Right lobe of liver (tissue), 4 donors: ENCODE results near the gene UGT2A2.

Experiments used
- POLR2A ChIP-seq: fragments of 450-650 bp; IDR thresholded peaks from one replicate; pipeline ENCODE4 v1.6.1; 2017; ENCODE audit warnings: antibody characterized with exemption, mild to moderate bottlenecking
- TF ChIP-seq, protein P1 (sequence below), 4 donors: fragments of 200-600 bp in 3 of 4; fragments of 450-650 bp in 1 of 4; IDR thresholded peaks; one replicate each; pipeline versions ENCODE4 v1.5.1 to v1.8.0; 2016 to 2022; ENCODE audit warnings: antibody characterized with exemption in 4 of 4, mild to moderate bottlenecking in 2 of 4
- donor health status: DM: no; HTN: no; CAD: no.
- donor health status: DM: no; HTN: no; CAD: no.
- donor health status: DM: no; HTN: yes; CAD: no.

DNA sequence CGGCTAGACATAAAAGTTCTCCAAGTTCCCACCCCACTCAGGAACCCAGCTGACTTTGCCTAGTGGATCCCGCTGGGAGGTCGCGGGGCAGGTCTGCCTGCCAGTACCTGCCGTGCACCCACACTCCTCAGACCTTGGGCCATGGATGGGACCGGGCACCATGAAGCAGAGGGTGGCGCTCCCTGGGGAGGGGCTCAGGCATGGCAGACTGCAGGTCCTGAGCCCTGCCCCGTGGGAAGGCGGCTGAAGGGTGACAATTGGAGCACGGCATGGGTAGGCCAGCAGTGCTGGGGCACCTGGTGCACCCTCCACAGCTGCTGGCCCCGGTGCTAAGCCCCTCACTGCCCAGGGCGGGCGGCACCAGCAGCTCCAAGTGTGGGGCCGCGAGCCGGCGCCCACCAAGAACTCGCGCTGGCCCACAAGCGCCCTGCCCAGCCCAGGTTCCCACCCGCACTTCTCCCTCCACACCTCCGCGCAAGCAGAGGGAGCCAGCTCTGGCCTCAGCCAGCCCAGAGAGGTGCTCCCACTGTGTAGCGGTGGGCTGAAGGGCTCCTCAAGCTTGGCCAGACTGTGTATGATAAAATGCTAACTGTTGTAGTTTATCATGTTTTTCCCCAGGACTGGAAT, 63.1 kb downstream of the UGT2A2 start:
- TF ChIP-seq, protein P1, sequence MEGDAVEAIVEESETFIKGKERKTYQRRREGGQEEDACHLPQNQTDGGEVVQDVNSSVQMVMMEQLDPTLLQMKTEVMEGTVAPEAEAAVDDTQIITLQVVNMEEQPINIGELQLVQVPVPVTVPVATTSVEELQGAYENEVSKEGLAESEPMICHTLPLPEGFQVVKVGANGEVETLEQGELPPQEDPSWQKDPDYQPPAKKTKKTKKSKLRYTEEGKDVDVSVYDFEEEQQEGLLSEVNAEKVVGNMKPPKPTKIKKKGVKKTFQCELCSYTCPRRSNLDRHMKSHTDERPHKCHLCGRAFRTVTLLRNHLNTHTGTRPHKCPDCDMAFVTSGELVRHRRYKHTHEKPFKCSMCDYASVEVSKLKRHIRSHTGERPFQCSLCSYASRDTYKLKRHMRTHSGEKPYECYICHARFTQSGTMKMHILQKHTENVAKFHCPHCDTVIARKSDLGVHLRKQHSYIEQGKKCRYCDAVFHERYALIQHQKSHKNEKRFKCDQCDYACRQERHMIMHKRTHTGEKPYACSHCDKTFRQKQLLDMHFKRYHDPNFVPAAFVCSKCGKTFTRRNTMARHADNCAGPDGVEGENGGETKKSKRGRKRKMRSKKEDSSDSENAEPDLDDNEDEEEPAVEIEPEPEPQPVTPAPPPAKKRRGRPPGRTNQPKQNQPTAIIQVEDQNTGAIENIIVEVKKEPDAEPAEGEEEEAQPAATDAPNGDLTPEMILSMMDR (IDR thresholded peaks at IDR 0.05), result no peak
- no peak for TF ChIP-seq POLR2A
